LNCaP clone FGC (cell line): Measurements from ENCODE around the gene RETNLB.

ENCODE experiments used
- DNase-seq: peaks from one replicate; pipeline ENCODE4 v3.0.0-alpha.2; 2011; ENCODE audit warnings: low read depth
- H3K4me3 ChIP-seq: 2 replicates; pipeline ENCODE4 v1.5.1; 2011; ENCODE audit warnings: mild to moderate bottlenecking, low read depth, low read length, control low read depth
- TF ChIP-seq, protein P1 (sequence below): IDR thresholded peaks from 2 replicates; pipeline ENCODE4 v1.5.1; 2012; ENCODE audit warnings: mild to moderate bottlenecking; ENCODE audit not compliant: control insufficient read depth, insufficient read depth; ENCODE audit errors: extremely low read depth

The RETNLB gene, protein sequence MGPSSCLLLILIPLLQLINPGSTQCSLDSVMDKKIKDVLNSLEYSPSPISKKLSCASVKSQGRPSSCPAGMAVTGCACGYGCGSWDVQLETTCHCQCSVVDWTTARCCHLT

DNA sequence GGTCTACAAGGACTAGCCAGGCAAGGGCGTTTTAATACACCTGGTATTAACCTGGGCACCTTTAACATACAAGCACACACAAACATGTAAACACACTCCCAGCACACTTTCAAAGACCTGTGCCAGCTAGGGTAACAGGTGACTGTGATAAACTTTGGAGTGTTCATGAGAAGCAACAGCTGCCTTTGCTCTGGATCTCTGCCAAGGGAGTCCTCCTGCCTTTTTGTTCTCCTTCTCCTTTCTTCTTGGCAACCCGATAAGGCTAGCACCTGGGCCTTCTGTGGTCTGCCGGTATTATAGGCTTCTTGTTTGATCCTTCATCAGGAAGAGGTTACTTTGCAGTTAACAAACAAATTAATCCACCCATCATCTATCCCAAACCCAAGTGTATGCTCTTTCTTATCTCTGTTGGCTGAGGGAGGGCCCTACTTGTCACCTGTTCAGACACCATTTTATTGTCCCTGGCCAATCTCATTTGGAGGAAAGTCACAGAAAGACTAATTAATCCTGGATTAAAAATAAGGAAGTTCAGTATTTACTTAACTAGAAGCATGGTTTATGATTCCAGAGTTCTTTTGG lies at the start of gene RETNLB:
TSS of gene RETNLB (minus strand) at position 7 of the 579 bp plus-strand sequence. CDS start 225 bp downstream, outside the sequence.
- peak; percentile 17 for DNase-seq

DNA sequence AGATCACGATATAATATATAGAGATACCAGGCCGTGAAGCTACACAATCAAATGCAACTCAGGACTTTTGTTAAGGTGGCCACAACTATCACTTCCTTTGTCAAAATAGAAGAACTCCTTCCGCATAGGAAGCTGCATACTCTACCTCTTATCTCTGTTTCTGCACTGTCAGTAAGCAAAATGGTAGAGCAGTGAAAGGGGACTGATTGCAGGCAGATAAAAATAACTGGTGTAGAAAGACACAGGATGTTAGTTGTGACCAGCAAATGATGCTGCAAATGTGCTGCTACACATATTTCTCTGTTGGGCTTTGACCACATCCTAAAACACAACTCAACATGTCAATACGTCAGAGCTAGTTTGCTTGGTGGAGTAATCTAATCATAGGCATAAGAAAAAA lies 49.1 kb upstream of the RETNLB start:
- no peak overlapping the region for H3K4me3 ChIP-seq
- TF ChIP-seq, protein P1, sequence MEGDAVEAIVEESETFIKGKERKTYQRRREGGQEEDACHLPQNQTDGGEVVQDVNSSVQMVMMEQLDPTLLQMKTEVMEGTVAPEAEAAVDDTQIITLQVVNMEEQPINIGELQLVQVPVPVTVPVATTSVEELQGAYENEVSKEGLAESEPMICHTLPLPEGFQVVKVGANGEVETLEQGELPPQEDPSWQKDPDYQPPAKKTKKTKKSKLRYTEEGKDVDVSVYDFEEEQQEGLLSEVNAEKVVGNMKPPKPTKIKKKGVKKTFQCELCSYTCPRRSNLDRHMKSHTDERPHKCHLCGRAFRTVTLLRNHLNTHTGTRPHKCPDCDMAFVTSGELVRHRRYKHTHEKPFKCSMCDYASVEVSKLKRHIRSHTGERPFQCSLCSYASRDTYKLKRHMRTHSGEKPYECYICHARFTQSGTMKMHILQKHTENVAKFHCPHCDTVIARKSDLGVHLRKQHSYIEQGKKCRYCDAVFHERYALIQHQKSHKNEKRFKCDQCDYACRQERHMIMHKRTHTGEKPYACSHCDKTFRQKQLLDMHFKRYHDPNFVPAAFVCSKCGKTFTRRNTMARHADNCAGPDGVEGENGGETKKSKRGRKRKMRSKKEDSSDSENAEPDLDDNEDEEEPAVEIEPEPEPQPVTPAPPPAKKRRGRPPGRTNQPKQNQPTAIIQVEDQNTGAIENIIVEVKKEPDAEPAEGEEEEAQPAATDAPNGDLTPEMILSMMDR, result no peak
- DNase-seq, result no peak

More for the DNA sequence above, at the start of gene RETNLB:
- H3K4me3 ChIP-seq, result no peak within 1 kb of the TSS
- TF ChIP-seq, protein P1, result no peak

DNA sequence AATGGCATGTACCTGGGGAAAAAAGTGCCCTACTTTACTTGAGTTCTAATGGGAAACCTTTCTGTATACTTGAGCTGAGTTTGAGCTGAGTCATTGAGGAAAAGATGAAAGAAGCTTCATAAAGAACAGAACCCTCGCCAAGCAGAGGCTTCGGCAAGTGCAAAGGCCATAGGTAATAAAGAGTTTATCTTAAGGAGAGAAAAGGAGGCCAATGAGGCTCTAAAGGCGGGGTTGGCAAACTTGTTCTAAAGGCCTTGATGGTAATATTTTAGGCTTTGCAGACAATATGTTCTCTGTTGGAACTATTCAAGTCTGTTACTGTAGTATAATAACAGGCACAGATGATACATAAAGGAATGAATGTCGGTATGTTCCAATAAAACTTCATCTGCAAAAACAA lies 47.8 kb upstream of the RETNLB start:
- TF ChIP-seq, protein P1, result no peak
- no peak overlapping the region for H3K4me3 ChIP-seq
- DNase-seq, result no peak

DNA sequence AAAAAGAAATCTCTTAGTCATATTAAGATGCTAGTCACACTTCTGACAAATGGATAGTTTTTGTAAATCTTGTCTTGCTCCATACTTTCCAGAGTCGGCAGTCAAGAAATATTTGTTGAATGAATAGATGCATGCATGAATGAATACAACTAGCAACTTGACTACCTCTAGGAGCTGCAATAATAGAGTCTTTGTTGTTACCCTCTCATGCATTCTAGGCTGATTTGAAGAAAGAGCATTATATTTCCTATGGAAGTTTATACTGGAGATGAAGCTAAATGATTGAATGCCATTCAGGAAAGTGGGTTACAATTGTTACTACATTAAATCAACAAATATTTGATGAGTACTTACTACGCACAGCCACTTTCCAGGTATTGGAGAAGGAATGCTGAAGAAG lies 47.2 kb upstream of the RETNLB start:
- no peak for DNase-seq
- TF ChIP-seq, protein P1, result no peak

DNA sequence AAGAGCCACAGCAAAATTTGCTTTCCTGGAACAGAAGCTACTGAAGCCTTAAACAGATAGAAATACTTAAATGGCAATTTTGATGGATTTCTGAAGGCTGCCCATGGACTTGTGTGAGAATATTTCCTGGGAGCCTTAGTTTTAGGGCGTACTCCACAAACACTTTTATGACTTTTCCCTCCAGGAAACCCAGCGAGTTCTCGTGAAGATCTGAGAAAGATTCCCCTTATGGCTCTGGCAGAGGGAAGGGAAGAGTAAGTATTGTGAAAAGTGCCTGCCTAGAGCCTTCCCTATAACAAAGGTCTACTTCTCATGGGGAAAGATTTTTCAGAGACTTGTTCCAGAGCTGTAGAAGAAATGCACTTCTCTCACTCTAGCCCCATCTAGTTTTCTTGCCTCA lies 34.3 kb upstream of the RETNLB start:
- TF ChIP-seq, protein P1, result no peak
- DNase-seq, result no peak
- no peak overlapping the region for H3K4me3 ChIP-seq

More for the DNA sequence above, 47.2 kb upstream of the RETNLB start:
- no peak overlapping the region for H3K4me3 ChIP-seq

DNA sequence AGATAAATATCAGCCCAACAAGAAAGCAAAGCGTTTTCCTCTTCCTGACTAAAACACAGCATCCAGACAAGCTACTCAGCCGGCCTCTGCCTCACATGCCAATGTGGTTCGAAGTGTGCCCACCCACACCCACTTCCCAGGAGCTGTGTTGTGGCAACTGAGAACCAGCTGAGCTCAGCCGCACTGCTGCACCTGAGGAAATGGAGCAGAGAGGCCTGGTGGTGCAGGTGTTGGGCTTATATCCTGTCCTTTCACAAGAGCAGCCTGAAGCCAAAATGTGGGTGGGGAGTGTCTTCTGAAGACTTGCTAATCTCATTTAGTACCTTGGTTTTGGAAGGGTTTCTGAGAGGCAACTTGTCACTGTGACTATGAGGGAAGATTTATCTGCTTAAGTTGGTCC lies 23.0 kb upstream of the RETNLB start:
- H3K4me3 ChIP-seq, result no peak overlapping the region
- DNase-seq, result no peak
- TF ChIP-seq, protein P1, result no peak

DNA sequence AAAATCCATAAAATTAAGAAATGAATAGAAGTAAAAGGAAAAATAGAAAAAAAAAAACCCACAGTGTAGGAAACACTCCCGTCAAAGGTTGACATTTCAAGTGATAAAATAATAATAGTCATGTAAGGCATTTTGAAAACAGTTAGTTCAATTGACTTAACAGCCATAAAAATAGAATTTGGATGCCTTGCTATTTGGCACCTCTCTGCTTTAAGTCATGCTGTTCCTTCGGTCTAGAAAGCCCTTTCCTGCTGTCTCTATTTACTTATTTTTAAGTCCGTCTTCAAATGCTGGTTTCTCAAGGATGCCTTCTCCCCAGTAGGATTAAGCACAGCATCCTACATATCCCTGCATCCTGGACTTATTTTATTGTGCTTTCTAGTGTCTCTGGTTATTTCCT lies 22.3 kb upstream of the RETNLB start:
- TF ChIP-seq, protein P1, result no peak
- no peak for DNase-seq
- H3K4me3 ChIP-seq, result no peak overlapping the region
